ENCODE results near the gene FRK. TPM values are rescaled to one million over a fixed set of nuclear protein-coding genes. Genes with fewer than 3 reads are reported as not detected.
A peak's percentile ranks its signal among the peaks of the same experiment; 100 is the strongest.

FRK gene
- polyA plus RNA-seq, 1 donor (not counting 4 experiments of a cell fraction or from before 2014, with no cell fraction given): 2.4 TPM

DNA sequence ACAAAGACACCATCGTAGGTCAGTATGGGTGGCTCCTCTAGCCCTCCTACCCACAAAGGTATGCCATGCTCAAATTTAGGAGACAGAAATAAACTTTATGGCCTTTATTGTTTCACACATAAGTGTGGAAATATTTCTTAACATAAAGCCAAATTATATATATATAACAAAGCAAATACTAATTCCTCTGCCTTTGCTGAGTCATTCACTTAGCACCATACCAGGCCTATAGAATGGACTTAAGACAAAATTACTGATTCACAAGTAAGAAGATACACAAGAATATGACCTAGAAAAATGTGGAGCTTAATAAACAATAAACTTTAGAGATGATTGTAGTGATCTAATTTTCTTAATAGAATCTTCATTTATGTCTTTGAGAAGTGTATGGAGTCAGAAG lies 5.2 kb downstream of the FRK start:
- DNase-seq (ENCODE audit: low read depth, low spot score) (no peak), FAIRE-seq (no peak)
- dilution Hi-C loops (cut with MboI; ENCODE audit: extremely low pct_ligation_motif_present, low sequenced_read_pairs): no loop called here
- Histone ChIP-seq H3K4me1 (ENCODE audit: control insufficient read depth, extremely low read depth, insufficient read depth, low read length) (peaks cover 9% of the 10 kb centered on the region), H3K9ac (ENCODE audit: control insufficient read depth, extremely low read depth, insufficient read depth, low read length) (no peak overlapping the region), H3K4me2 (ENCODE audit: control insufficient read depth, extremely low read depth, insufficient read depth, low read depth, low read length) (peak overlapping the region; percentile 55), H4K20me1 (ENCODE audit: control insufficient read depth, extremely low read depth, insufficient read depth, low read length) (no peaks in the 10 kb centered on the region), H3K36me3 (ENCODE audit: control insufficient read depth in 2 of 2, extremely low read depth in 1 of 2, insufficient read depth in 2 of 2, low read length in 2 of 2) (no peaks in the 10 kb centered on the region), H3K4me3 (ENCODE audit: control insufficient read depth in 2 of 3, extremely low read depth in 1 of 3, insufficient read depth in 2 of 3, low read depth in 1 of 3, low read length in 3 of 3) (no peak overlapping the region), H3K27ac (ENCODE audit: control insufficient read depth, insufficient read depth, low read length) (no peak overlapping the region), H3K27me3 (ENCODE audit: control insufficient read depth, extremely low read depth, insufficient read depth, low read length) (no peaks in the 10 kb centered on the region), H3K9me3 (ENCODE audit: control insufficient read depth, low read depth, low read length) (no peaks in the 10 kb centered on the region), H3K79me2 (ENCODE audit: control insufficient read depth, insufficient read depth, low read length) (peaks cover 16% of the 10 kb centered on the region), H3K9me1 (ENCODE audit: control insufficient read depth, extremely low read depth, insufficient read depth, low read length) (no peaks in the 10 kb centered on the region), H2AFZ (ENCODE audit: control insufficient read depth, low read length) (peak overlapping the region; percentile 28)
- TF ChIP-seq EZH2 (IDR thresholded peaks at IDR 0.05; ENCODE audit: low read length): no peak
- TF ChIP-seq, protein P1, sequence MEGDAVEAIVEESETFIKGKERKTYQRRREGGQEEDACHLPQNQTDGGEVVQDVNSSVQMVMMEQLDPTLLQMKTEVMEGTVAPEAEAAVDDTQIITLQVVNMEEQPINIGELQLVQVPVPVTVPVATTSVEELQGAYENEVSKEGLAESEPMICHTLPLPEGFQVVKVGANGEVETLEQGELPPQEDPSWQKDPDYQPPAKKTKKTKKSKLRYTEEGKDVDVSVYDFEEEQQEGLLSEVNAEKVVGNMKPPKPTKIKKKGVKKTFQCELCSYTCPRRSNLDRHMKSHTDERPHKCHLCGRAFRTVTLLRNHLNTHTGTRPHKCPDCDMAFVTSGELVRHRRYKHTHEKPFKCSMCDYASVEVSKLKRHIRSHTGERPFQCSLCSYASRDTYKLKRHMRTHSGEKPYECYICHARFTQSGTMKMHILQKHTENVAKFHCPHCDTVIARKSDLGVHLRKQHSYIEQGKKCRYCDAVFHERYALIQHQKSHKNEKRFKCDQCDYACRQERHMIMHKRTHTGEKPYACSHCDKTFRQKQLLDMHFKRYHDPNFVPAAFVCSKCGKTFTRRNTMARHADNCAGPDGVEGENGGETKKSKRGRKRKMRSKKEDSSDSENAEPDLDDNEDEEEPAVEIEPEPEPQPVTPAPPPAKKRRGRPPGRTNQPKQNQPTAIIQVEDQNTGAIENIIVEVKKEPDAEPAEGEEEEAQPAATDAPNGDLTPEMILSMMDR (optimal IDR thresholded peaks at IDR 0.05 in 1 of 3, IDR thresholded peaks at IDR 0.05 in 1 of 3, conservative IDR thresholded peaks at IDR 0.05 in 1 of 3; ENCODE audit: extremely low read depth in 1 of 3, insufficient read depth in 2 of 3, low read length in 3 of 3): no peak

DNA sequence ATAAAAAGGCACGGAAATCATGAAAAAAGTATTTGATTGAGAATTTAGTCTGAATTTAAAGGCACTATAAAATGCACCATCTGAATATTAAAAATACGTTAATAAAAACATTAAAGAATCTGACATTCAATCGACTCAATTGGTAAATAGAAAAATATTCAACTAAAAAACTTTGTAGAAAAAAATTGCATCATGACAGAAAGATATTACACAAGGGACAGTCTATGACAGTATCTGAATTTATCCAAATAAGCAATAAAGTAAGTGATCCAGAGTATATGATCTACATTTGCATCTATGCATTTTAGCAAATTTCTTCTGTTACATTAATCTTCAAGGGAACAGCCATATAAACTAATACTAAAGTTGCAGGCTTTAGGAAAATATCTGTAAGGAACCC lies 9.4 kb downstream of the FRK start:
- H3K79me2 ChIP-seq (ENCODE audit: control insufficient read depth, insufficient read depth, low read length): peaks cover 5% of the 10 kb centered on the region
- H3K4me2 ChIP-seq (ENCODE audit: control insufficient read depth, extremely low read depth, insufficient read depth, low read depth, low read length): no peak overlapping the region
- no peak for FAIRE-seq
- no peaks in the 10 kb centered on the region for H3K9me3 ChIP-seq (ENCODE audit: control insufficient read depth, low read depth, low read length)
- no peaks in the 10 kb centered on the region for H3K9me1 ChIP-seq (ENCODE audit: control insufficient read depth, extremely low read depth, insufficient read depth, low read length)
- no peaks in the 10 kb centered on the region for H3K36me3 ChIP-seq (ENCODE audit: control insufficient read depth in 2 of 2, extremely low read depth in 1 of 2, insufficient read depth in 2 of 2, low read length in 2 of 2)
- no peak overlapping the region for H2AFZ ChIP-seq (ENCODE audit: control insufficient read depth, low read length)
- dilution Hi-C loops (cut with MboI; ENCODE audit: extremely low pct_ligation_motif_present, low sequenced_read_pairs): no loop called here
- peaks cover 11% of the 10 kb centered on the region for H3K4me1 ChIP-seq (ENCODE audit: control insufficient read depth, extremely low read depth, insufficient read depth, low read length)
- TF ChIP-seq EZH2 (IDR thresholded peaks at IDR 0.05; ENCODE audit: low read length): no peak
- TF ChIP-seq, protein P1 (optimal IDR thresholded peaks at IDR 0.05 in 1 of 3, IDR thresholded peaks at IDR 0.05 in 1 of 3, conservative IDR thresholded peaks at IDR 0.05 in 1 of 3; ENCODE audit: extremely low read depth in 1 of 3, insufficient read depth in 2 of 3, low read length in 3 of 3): no peak
- DNase-seq (ENCODE audit: low read depth, low spot score): no peak
- no peaks in the 10 kb centered on the region for H4K20me1 ChIP-seq (ENCODE audit: control insufficient read depth, extremely low read depth, insufficient read depth, low read length)
- no peak overlapping the region for H3K27ac ChIP-seq (ENCODE audit: control insufficient read depth, insufficient read depth, low read length)
- no peaks in the 10 kb centered on the region for H3K27me3 ChIP-seq (ENCODE audit: control insufficient read depth, extremely low read depth, insufficient read depth, low read length)
- H3K4me3 ChIP-seq (ENCODE audit: control insufficient read depth in 2 of 3, extremely low read depth in 1 of 3, insufficient read depth in 2 of 3, low read depth in 1 of 3, low read length in 3 of 3): no peak overlapping the region
- no peak overlapping the region for H3K9ac ChIP-seq (ENCODE audit: control insufficient read depth, extremely low read depth, insufficient read depth, low read length)

All from keratinocyte (primary cell).